ENCODE measurements around the gene CEBPA. TPM values are rescaled to one million over a fixed set of nuclear protein-coding genes. Genes with fewer than 3 reads are reported as not detected.

The CEBPA gene
- polyA plus RNA-seq, 3 donors: 17.9 to 76.3 (median 47.5) TPM

DNA sequence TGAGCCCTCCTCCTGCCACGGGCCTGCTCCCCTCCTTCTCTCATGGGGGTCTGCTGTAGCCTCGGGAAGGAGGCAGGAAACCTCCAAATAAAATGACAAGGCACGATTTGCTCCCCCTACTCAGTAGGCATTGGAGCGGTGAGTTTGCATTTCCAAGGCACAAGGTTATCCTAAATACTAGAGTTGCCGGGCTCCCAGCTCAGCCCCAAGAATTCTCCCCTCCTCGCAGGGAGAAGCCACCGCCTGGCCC, 1.5 kb downstream of the CEBPA start:
- peaks cover 57 to 64% of the 10 kb centered on the region in 2 donors for H3K4me1 ChIP-seq (ENCODE audit: control insufficient read depth in 1 of 2, insufficient read depth in 2 of 2, low read length in 2 of 2)
- Mint-ChIP-seq H3K9me3 (no peaks in the 10 kb centered on the region), H3K27me3 (ENCODE audit: low read depth in 3 of 3) (peaks cover 0 to 2% (median 1%) of the 10 kb centered on the region in 3 donors)

DNA sequence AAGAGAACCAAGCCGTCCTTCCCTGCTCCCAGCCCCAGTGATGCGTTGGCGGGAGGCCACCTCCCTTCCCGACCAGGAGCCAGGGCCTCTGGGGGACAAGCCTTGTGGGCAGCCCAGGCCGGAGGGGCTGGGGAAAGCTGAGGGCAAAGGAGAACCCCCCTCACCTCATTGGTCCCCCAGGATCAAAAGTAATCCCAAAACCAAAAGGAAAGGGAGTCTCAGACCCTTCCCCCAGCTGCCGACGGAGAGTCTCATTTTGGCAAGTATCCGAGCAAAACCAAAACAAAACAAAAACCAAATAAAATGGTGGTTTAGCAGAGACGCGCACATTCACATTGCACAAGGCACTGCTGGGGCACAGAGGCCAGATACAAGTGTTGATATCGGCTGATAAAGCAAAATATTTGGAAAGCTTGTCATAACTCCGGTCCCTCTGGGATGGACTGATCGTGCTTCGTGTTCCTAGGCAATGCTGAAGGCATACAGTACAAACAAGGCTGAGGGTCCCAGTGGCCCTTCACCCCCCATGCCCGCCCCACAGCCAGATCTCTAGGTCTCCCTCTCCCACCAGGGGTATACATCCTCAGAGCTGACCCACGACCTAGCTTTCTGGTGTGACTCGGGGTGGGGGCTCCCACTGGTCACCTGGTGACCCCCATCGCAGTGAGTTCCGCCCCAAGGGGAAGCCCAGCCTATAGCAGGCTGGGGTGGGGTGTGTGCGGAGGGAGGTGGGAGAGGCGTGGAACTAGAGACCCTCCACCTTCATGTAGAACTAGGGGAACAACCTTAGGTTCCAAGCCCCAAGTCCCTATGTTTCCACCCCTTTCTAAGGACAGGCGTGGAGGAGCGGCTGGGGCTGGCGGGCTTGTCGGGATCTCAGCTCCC, 2.1 kb downstream of the CEBPA start:
- H3K4me1 ChIP-seq (ENCODE audit: control insufficient read depth in 1 of 2, insufficient read depth in 2 of 2, low read length in 2 of 2): peaks cover 63 to 67% of the 10 kb centered on the region in 2 donors
- peak in 2 of 3 donors; percentile 33 to 44 for DNase-seq
- H3K4me2 ChIP-seq (replicated peaks; ENCODE audit: extremely low read depth, low read length, poor library complexity, severe bottlenecking): peak overlapping the region; percentile 85
- H3K9ac ChIP-seq (ENCODE audit: insufficient read depth, low read length, poor library complexity, severe bottlenecking): peak overlapping the region; percentile 87
- H3K79me2 ChIP-seq (ENCODE audit: insufficient read depth, low read length): peaks cover 93% of the 10 kb centered on the region
- H3K27me3 Mint-ChIP-seq (ENCODE audit: low read depth in 3 of 3): peaks cover 0 to 2% (median 1%) of the 10 kb centered on the region in 3 donors
- 14% methylated on average over 16 of the region's 25 CpGs for WGBS (ENCODE audit: insufficient coverage)
- H3K9me3 Mint-ChIP-seq: no peaks in the 10 kb centered on the region
- intact Hi-C loops (cut with micrococcal nuclease): loop anchor here (5.0 to 10.0 kb wide), 5 partner anchors 38 to 125 kb away; partner anchors contain the start of gene CEBPG (in 1 of the 2)
- no peaks in the 10 kb centered on the region for H3K9me3 ChIP-seq (replicated peaks in 1 of 2; ENCODE audit: control insufficient read depth in 1 of 2, insufficient read depth in 1 of 2, low read length in 2 of 2)
- peak overlapping the region; percentile 89 to 95 for H3K4me3 Mint-ChIP-seq
- no peak overlapping the region for H2AFZ ChIP-seq (ENCODE audit: insufficient read depth, low read depth, low read length, poor library complexity, severe bottlenecking)
- peak overlapping the region; percentile 86 to 97 (median 91) for H3K27ac Mint-ChIP-seq
- peaks cover 28% of the 10 kb centered on the region for H4K20me1 ChIP-seq (ENCODE audit: insufficient read depth, low read length)
- TF ChIP-seq, protein P1, sequence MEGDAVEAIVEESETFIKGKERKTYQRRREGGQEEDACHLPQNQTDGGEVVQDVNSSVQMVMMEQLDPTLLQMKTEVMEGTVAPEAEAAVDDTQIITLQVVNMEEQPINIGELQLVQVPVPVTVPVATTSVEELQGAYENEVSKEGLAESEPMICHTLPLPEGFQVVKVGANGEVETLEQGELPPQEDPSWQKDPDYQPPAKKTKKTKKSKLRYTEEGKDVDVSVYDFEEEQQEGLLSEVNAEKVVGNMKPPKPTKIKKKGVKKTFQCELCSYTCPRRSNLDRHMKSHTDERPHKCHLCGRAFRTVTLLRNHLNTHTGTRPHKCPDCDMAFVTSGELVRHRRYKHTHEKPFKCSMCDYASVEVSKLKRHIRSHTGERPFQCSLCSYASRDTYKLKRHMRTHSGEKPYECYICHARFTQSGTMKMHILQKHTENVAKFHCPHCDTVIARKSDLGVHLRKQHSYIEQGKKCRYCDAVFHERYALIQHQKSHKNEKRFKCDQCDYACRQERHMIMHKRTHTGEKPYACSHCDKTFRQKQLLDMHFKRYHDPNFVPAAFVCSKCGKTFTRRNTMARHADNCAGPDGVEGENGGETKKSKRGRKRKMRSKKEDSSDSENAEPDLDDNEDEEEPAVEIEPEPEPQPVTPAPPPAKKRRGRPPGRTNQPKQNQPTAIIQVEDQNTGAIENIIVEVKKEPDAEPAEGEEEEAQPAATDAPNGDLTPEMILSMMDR (IDR thresholded peaks at IDR 0.05): no peak
- peaks cover 0 to 2% of the 10 kb centered on the region in 2 donors for H3K36me3 ChIP-seq (replicated peaks in 1 of 2; ENCODE audit: control insufficient read depth in 1 of 2, insufficient read depth in 2 of 2, low read length in 2 of 2)
- peak overlapping the region; percentile 73 to 76 for H3K27ac ChIP-seq (ENCODE audit: low read depth in 1 of 2, low read length in 2 of 2)
- peak overlapping the region; percentile 82 to 99 (median 90) for H3K4me3 ChIP-seq (replicated peaks in 1 of 3; ENCODE audit: low read depth in 2 of 3, low read length in 3 of 3)
- H3K4me1 Mint-ChIP-seq: peaks cover 64% of the 10 kb centered on the region
- H3K36me3 Mint-ChIP-seq: peaks cover 9 to 20% of the 10 kb centered on the region in 2 donors
- H3K27me3 ChIP-seq (ENCODE audit: control insufficient read depth in 2 of 2, insufficient read depth in 2 of 2, low read length in 2 of 2): no peaks in the 10 kb centered on the region

More for the DNA sequence above, 1.5 kb downstream of the CEBPA start:
- H3K27ac ChIP-seq (ENCODE audit: low read depth in 1 of 2, low read length in 2 of 2): peak overlapping the region; percentile 73 to 76
- H3K27ac Mint-ChIP-seq: peak overlapping the region; percentile 86 to 97 (median 91)
- WGBS (ENCODE audit: insufficient coverage): 0% methylated on average over 5 of the region's 7 CpGs
- DNase-seq: no peak
- H3K4me3 ChIP-seq (replicated peaks in 1 of 3; ENCODE audit: low read depth in 2 of 3, low read length in 3 of 3): peak overlapping the region; percentile 82 to 99 (median 90)
- peak overlapping the region; percentile 87 for H3K9ac ChIP-seq (ENCODE audit: insufficient read depth, low read length, poor library complexity, severe bottlenecking)
- no peaks in the 10 kb centered on the region for H3K9me3 ChIP-seq (replicated peaks in 1 of 2; ENCODE audit: control insufficient read depth in 1 of 2, insufficient read depth in 1 of 2, low read length in 2 of 2)
- no peaks in the 10 kb centered on the region for H3K27me3 ChIP-seq (ENCODE audit: control insufficient read depth in 2 of 2, insufficient read depth in 2 of 2, low read length in 2 of 2)
- H3K79me2 ChIP-seq (ENCODE audit: insufficient read depth, low read length): peaks cover 93% of the 10 kb centered on the region
- no peak overlapping the region for H2AFZ ChIP-seq (ENCODE audit: insufficient read depth, low read depth, low read length, poor library complexity, severe bottlenecking)
- peaks cover 64% of the 10 kb centered on the region for H3K4me1 Mint-ChIP-seq
- peak overlapping the region; percentile 85 for H3K4me2 ChIP-seq (replicated peaks; ENCODE audit: extremely low read depth, low read length, poor library complexity, severe bottlenecking)
- H4K20me1 ChIP-seq (ENCODE audit: insufficient read depth, low read length): peaks cover 28% of the 10 kb centered on the region
- H3K36me3 Mint-ChIP-seq: peaks cover 7 to 20% of the 10 kb centered on the region in 2 donors
- intact Hi-C loops (cut with micrococcal nuclease): loop anchor here (5.0 to 10.0 kb wide), 5 partner anchors 39 to 126 kb away; partner anchors contain the start of gene CEBPG (in 1 of the 2)
- H3K4me3 Mint-ChIP-seq: peak overlapping the region; percentile 89 to 95
- H3K36me3 ChIP-seq (replicated peaks in 1 of 2; ENCODE audit: control insufficient read depth in 1 of 2, insufficient read depth in 2 of 2, low read length in 2 of 2): peaks cover 0 to 2% of the 10 kb centered on the region in 2 donors
- TF ChIP-seq, protein P1 (IDR thresholded peaks at IDR 0.05): no peak
